ENCODE data around the gene OR10H2. TPM values are rescaled to one million over a fixed set of nuclear protein-coding genes. Genes with fewer than 3 reads are reported as not detected.
"Not testable (repeated sequence)": the region's sequence is repeated elsewhere in the genome, so short reads cannot be mapped to it uniquely, and the experiment has no call there.

The OR10H2 gene
- not detected in 2 replicates for total RNA-seq

GRCh38 chr19:15727724-15728123 is at the start of gene OR10H2:
Gene OR10H2 (plus strand): TSS chr19:15728024. CDS start chr19:15728044, 20 bp downstream.
- intact Hi-C loops (cut with micrococcal nuclease), result no loop called here

GRCh38 chr19:15679089-15679488 is 48.7 kb upstream of the OR10H2 start:
- intact Hi-C loops (cut with micrococcal nuclease), result no loop called here

- intact Hi-C loops (cut with micrococcal nuclease), result not testable (repeated sequence)
These were observed 48.0 kb upstream of the OR10H2 start for GRCh38 chr19:15679865-15680264.

- intact Hi-C loops (cut with micrococcal nuclease), result no loop called here
These were observed 47.1 kb upstream of the OR10H2 start for GRCh38 chr19:15680478-15681322.

GRCh38 chr19:15683411-15683810 is 44.4 kb upstream of the OR10H2 start:
- intact Hi-C loops (cut with micrococcal nuclease), result no loop called here

GRCh38 chr19:15684828-15685227 is 43.0 kb upstream of the OR10H2 start:
- intact Hi-C loops (cut with micrococcal nuclease), result no loop called here

GRCh38 chr19:15696654-15697194 is 31.1 kb upstream of the OR10H2 start:
- intact Hi-C loops (cut with micrococcal nuclease), result no loop called here

- intact Hi-C loops (cut with micrococcal nuclease), result no loop called here
These were observed 25.9 kb upstream of the OR10H2 start for GRCh38 chr19:15701757-15702533.

GRCh38 chr19:15702534-15702930 is 25.3 kb upstream of the OR10H2 start:
- intact Hi-C loops (cut with micrococcal nuclease), result no loop called here

GRCh38 chr19:15714638-15715037 is 13.2 kb upstream of the OR10H2 start:
- intact Hi-C loops (cut with micrococcal nuclease), result no loop called here

GRCh38 chr19:15715642-15716041 is 12.2 kb upstream of the OR10H2 start:
- intact Hi-C loops (cut with micrococcal nuclease), result no loop called here

- intact Hi-C loops (cut with micrococcal nuclease), result no loop called here
These were observed 10.0 kb upstream of the OR10H2 start for GRCh38 chr19:15717809-15718208.

- intact Hi-C loops (cut with micrococcal nuclease), result no loop called here
These were observed 6.6 kb upstream of the OR10H2 start for GRCh38 chr19:15721268-15721667.

- intact Hi-C loops (cut with micrococcal nuclease), result no loop called here
These were observed 4.9 kb upstream of the OR10H2 start for GRCh38 chr19:15722956-15723355.

GRCh38 chr19:15730538-15730937 is 2.7 kb downstream of the OR10H2 start:
- intact Hi-C loops (cut with micrococcal nuclease), result no loop called here

GRCh38 chr19:15732388-15732787 is 4.6 kb downstream of the OR10H2 start:
- intact Hi-C loops (cut with micrococcal nuclease), result no loop called here

- intact Hi-C loops (cut with micrococcal nuclease), result no loop called here
These were observed 6.1 kb downstream of the OR10H2 start for GRCh38 chr19:15733895-15734294.

- intact Hi-C loops (cut with micrococcal nuclease), result no loop called here
These were observed 9.9 kb downstream of the OR10H2 start, which contains the start of gene OR10H3 for GRCh38 chr19:15737722-15738121. Gene OR10H3 (plus strand): TSS chr19:15737985. CDS start chr19:15741393, 3,408 bp downstream.

GRCh38 chr19:15740785-15741184 is 13.0 kb downstream of the OR10H2 start:
- intact Hi-C loops (cut with micrococcal nuclease), result no loop called here

- intact Hi-C loops (cut with micrococcal nuclease), result no loop called here
These were observed 20.4 kb downstream of the OR10H2 start for GRCh38 chr19:15748239-15748638.

- intact Hi-C loops (cut with micrococcal nuclease), result no loop called here
These were observed 30.6 kb downstream of the OR10H2 start for GRCh38 chr19:15758379-15758778.

- intact Hi-C loops (cut with micrococcal nuclease), result no loop called here
These were observed 32.2 kb downstream of the OR10H2 start for GRCh38 chr19:15759962-15760565.

Data from T-helper 1 cell treated with Interleukin-12 subunit alpha and Interleukin-12 subunit beta and Interleukin-4 antibody, amounts not matched to agents 30 ng/mL and 1 ng/mL, for 36 hours (primary cell).